Muscle of leg (tissue), 11 donors: Measurements from ENCODE around the gene TRIM39. TPM values are rescaled to one million over a fixed set of nuclear protein-coding genes. Genes with fewer than 3 reads are reported as not detected.

Source experiments
- DNase-seq: peaks from one replicate; pipeline ENCODE4 v3.0.0; 2013
- H3K27ac ChIP-seq: one replicate; pipeline ENCODE4 v1.5.1; 2013; ENCODE audit warnings: mild to moderate bottlenecking, low read length, control low read depth
- H3K27me3 ChIP-seq: one replicate; pipeline ENCODE4 v1.6.1; 2013; ENCODE audit warnings: low read length; ENCODE audit not compliant: control insufficient read depth, insufficient read depth
- H3K36me3 ChIP-seq: one replicate; pipeline ENCODE4 v1.6.1; 2013; ENCODE audit warnings: low read length; ENCODE audit not compliant: control insufficient read depth, insufficient read depth
- H3K4me1 ChIP-seq: one replicate; pipeline ENCODE4 v1.6.1; 2013; ENCODE audit warnings: low read length; ENCODE audit not compliant: control insufficient read depth, insufficient read depth
- H3K4me3 ChIP-seq: one replicate; pipeline ENCODE4 v1.5.1; 2013; ENCODE audit warnings: low read length, control low read depth
- H3K9me3 ChIP-seq: replicated peaks from 2 replicates; pipeline ENCODE4 v1.6.1; 2013; ENCODE audit warnings: low read depth, low read length; ENCODE audit not compliant: control insufficient read depth
- WGBS: methylation state at CpG from one replicate; pipeline ENCODE4 v1.1.5; 2013; ENCODE audit warnings: missing lambda C conversion rate; ENCODE audit not compliant: insufficient coverage; 5-methylcytosine and 5-hydroxymethylcytosine counted together
- polyA plus RNA-seq, 8 donors: library from polyadenylated mRNA; unstranded; fragments of 120-200 nt; gene quantifications; one replicate each; pipeline versions ENCODE4 v1.2.1 to v1.2.3, GENCODE V29; 2013; ENCODE audit warnings: inconsistent platforms in 1 of 8, low replicate concordance in 1 of 8; ENCODE audit not compliant: insufficient read length in 8 of 8, insufficient read depth in 1 of 8
- total RNA-seq: library from RNA; stranded (reverse); fragments of 120-200 nt; gene quantifications from one replicate; pipeline ENCODE4 v1.2.4, GENCODE V29; 2013

TRIM39 gene
- total and polyA plus RNA-seq, 9 donors: 6.5 to 8.7 (median 7.4) TPM

DNA sequence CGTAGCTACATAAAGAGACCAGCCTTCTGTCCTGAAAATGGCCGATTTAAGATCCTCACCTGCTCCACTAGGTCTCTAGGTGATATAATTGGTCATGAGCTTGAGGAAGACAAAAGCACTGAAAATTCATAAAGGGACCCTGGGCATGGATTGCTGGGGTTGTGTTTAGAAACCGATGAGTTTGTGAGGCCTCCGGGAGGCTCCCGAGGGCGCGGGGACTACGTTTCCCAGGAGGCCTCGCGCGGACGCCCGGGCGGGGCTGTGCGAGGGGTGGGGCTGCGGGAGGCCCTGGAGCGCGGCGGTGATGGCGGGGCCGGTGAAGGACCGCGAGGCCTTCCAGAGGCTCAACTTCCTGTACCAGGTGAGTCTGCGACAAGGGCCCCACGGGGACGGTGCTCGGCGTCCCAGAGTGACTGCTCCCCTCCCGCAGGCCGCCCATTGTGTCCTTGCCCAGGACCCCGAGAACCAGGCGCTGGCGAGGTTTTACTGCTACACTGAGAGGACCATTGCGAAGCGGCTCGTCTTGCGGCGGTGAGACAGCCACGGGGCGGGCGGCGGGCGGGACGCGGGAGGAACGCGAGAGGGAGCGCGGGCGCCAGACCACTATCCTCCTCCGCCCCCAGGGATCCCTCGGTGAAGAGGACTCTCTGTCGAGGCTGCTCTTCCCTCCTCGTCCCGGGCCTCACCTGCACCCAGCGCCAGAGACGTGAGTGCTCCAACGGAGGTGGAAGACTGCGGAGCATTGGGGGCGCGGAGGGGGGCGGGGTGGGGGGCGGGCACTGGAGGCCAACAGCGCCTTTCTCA, 18.3 kb downstream of the TRIM39 start, which contains the start of gene RPP21:
Gene RPP21, plus strand, starts transcription at position 289 of the 804 bp plus-strand sequence. Its CDS starts 16 bp downstream, at position 305.
- DNase-seq: peak; percentile 91
- peak within 1 kb of the TSS; percentile 88 for H3K27ac ChIP-seq
- H3K27me3 ChIP-seq: no peaks in the 10 kb centered on the region
- under 1% methylated on average over 46 of the region's 64 CpGs for WGBS
- H3K4me1 ChIP-seq: peaks cover 7% of the 10 kb centered on the region
- peak within 1 kb of the TSS; percentile 86 for H3K4me3 ChIP-seq
- H3K9me3 ChIP-seq: no peaks in the 10 kb centered on the region
- H3K36me3 ChIP-seq: peaks cover 24% of the 10 kb centered on the region

DNA sequence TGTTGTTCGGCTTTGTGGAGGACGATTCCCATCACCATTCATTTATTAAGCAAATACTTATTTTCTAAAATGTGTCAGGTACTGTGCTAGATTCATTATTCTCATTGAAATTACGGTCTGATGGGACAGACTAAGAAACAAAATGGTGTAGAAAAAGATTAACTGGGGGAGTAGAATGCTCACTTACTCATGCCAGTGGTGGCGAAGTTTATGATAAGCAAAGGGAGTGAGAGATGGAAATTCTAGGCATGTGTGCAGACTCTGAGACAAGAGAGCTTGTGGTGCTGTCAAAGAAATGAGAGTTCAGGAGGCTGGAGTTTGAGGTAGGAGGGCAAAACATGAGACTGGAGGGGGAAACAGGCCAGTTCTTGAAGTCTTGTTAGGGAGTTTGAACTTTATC, 19.1 kb downstream of the TRIM39 start:
- Histone ChIP-seq H3K27ac (no peak overlapping the region), H3K9me3 (no peaks in the 10 kb centered on the region), H3K36me3 (peaks cover 21% of the 10 kb centered on the region), H3K27me3 (no peaks in the 10 kb centered on the region), H3K4me3 (peak overlapping the region; percentile 86), H3K4me1 (peaks cover 7% of the 10 kb centered on the region)
- 78% methylated on average over 2 of the region's 4 CpGs for WGBS
- DNase-seq: no peak

DNA sequence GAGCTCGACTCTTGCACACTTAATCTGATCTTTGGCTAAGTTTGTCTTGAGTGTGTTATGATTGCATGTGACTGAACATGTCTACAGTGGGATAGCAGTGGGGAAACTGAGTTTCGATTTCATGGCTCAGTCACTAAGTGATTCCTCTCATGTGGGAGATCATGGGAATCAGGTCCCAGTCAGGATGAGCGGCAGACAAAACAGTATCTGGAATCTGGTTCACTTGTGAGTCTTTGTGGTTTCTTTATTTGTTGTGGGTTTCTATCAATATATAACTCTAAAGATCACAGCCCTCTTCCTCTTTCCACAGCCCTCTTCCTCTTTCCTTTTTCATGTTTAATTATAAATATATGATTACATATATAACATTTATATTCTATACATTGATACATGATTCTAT, 22.2 kb downstream of the TRIM39 start:
- 100% methylated on average over 1 of the region's 3 CpGs for WGBS

DNA sequence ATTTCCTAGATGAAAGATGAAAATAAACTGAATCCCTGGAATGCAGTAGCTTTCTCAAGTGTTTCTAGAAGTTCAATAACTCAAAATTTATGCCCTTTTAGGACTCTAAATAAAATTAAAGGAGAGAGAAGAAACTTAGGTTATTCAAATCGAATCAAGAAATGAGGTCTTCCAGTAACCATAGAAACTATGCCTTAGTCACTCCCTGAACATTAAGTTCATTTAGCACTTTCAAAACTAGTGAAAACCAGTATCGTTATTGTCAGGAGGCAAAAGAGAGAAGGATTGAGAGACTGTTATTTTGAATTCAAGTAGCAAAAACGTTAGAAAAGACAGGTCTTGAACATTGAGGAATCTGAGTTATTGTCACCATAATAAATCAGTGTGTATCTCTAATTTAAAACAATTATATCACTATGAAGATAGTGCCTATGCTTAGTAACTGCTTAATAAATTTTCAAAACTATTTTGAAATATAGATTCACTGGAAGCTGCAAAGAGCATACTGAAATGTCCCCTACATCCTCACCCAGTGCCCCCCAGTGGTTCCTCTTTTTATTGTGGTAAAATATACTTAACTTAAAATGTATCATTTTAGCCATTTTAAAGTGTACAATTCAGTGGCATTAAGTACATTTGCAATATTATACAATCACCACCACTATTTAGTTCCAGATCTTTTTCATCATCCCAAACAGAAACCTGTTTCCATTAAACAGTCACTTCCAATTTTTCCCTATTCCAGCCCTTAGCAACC, 22.9 kb downstream of the TRIM39 start:
- WGBS: no CpG with 5 or more reads among the region's 3 CpGs
- Histone ChIP-seq H3K27ac (no peak overlapping the region), H3K4me1 (peaks cover 7% of the 10 kb centered on the region), H3K9me3 (no peaks in the 10 kb centered on the region), H3K36me3 (peaks cover 10% of the 10 kb centered on the region), H3K27me3 (no peaks in the 10 kb centered on the region), H3K4me3 (no peak overlapping the region)
- DNase-seq: no peak

More for the DNA sequence above, 22.2 kb downstream of the TRIM39 start:
- DNase-seq: no peak
- peaks cover 10% of the 10 kb centered on the region for H3K36me3 ChIP-seq
- H3K4me3 ChIP-seq: no peak overlapping the region
- H3K27ac ChIP-seq: no peak overlapping the region
- no peaks in the 10 kb centered on the region for H3K27me3 ChIP-seq
- H3K4me1 ChIP-seq: peaks cover 7% of the 10 kb centered on the region
- H3K9me3 ChIP-seq: no peaks in the 10 kb centered on the region

DNA sequence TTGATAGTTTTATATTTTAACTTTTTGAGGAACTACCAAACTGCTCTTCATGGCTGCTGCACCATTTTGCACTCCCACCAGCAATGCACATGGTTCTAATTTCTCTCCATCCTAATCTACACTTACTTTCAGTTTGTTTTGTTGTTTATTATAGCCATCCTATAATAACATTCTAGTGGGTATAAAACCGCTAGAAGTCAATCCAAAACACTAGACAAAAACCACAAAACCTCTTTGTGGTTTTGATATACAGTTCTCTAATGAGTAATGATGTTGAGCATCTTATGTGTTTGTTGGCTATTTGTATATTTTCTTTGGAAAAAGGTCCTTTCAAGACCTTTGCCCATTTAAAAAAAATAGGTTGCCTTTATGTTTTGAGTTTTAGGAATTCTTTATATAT, 23.8 kb downstream of the TRIM39 start:
- WGBS: no CpG with 5 or more reads among the region's 1 CpG
- peaks cover 10% of the 10 kb centered on the region for H3K36me3 ChIP-seq
- peaks cover 7% of the 10 kb centered on the region for H3K4me1 ChIP-seq
- DNase-seq: no peak
- H3K4me3 ChIP-seq: no peak overlapping the region
- H3K9me3 ChIP-seq: no peaks in the 10 kb centered on the region
- H3K27ac ChIP-seq: no peak overlapping the region
- H3K27me3 ChIP-seq: peaks cover 4% of the 10 kb centered on the region

DNA sequence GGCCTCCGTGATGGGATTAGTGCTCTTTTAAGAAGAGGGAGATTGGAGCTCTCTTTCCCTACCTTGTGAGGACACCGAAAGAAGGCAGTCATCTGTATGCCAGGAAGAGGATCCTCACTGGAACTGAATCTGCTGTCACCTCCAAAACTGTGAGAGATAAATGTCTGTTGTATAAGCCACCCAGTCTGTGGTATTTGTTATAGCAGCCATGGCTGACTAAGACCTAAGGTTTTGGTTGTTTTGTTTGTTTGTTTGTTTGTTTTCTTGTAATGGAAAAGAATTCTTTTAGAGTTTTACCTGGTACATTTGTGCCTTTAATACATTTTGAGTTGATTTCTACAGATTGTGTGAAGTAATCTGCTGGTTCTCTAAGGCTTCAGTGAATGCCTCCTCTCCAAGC, 25.8 kb downstream of the TRIM39 start:
- H3K36me3 ChIP-seq: no peaks in the 10 kb centered on the region
- no peak for DNase-seq
- H3K27ac ChIP-seq: no peak overlapping the region
- H3K4me3 ChIP-seq: no peak overlapping the region
- no peaks in the 10 kb centered on the region for H3K4me1 ChIP-seq
- H3K27me3 ChIP-seq: peaks cover 16% of the 10 kb centered on the region
- 57% methylated on average over 1 of the region's 2 CpGs for WGBS
- H3K9me3 ChIP-seq: no peaks in the 10 kb centered on the region

DNA sequence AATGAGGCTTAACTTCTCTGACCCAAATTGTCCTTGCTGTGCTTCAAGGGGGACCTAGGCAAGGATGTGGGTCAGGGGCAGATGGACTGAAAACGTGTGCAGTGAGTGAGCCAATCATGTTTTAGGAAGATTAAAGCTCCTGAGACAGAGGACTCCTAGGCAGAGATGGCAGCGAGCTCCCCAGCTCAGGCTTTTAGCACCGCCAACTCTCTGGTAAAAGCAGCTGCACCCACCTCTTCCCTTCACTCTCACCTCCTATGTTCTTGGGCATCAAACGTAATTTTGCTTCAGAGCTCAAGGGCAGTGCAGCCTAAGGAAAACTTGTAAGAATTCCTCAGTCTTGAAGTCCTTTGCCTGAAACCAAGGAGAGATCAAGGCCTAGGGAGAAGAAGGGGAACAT, 28.6 kb downstream of the TRIM39 start:
- H3K36me3 ChIP-seq: no peaks in the 10 kb centered on the region
- no peak overlapping the region for H3K4me3 ChIP-seq
- peaks cover 6% of the 10 kb centered on the region for H3K4me1 ChIP-seq
- no peak overlapping the region for H3K27ac ChIP-seq
- H3K9me3 ChIP-seq: no peaks in the 10 kb centered on the region
- WGBS: 57% methylated on average over 3 of the region's 4 CpGs
- peaks cover 36% of the 10 kb centered on the region for H3K27me3 ChIP-seq
- no peak for DNase-seq

DNA sequence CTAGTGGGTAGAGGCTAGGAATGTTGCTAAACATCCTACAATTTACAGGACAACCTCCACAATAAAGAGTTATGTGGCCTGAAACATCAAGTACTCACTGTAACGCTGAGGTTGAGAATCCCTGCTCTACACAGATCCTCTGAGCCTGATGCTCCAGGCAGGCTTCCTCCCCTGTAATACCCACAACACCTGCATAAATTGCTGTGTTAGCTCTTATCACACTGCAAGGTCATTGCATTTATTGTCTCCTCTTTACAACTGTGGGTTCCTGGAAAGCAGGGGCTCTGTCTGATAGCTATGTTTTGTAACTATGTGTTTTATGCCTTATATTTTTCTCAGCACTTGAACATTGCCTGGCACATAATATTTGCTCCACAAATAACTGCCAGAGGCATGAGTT, 29.8 kb downstream of the TRIM39 start:
- no peak overlapping the region for H3K27ac ChIP-seq
- H3K36me3 ChIP-seq: no peaks in the 10 kb centered on the region
- H3K4me1 ChIP-seq: peaks cover 6% of the 10 kb centered on the region
- no peak for DNase-seq
- 71% methylated on average over 1 of the region's 1 CpG for WGBS
- H3K27me3 ChIP-seq: peaks cover 39% of the 10 kb centered on the region
- no peak overlapping the region for H3K4me3 ChIP-seq
- no peaks in the 10 kb centered on the region for H3K9me3 ChIP-seq

DNA sequence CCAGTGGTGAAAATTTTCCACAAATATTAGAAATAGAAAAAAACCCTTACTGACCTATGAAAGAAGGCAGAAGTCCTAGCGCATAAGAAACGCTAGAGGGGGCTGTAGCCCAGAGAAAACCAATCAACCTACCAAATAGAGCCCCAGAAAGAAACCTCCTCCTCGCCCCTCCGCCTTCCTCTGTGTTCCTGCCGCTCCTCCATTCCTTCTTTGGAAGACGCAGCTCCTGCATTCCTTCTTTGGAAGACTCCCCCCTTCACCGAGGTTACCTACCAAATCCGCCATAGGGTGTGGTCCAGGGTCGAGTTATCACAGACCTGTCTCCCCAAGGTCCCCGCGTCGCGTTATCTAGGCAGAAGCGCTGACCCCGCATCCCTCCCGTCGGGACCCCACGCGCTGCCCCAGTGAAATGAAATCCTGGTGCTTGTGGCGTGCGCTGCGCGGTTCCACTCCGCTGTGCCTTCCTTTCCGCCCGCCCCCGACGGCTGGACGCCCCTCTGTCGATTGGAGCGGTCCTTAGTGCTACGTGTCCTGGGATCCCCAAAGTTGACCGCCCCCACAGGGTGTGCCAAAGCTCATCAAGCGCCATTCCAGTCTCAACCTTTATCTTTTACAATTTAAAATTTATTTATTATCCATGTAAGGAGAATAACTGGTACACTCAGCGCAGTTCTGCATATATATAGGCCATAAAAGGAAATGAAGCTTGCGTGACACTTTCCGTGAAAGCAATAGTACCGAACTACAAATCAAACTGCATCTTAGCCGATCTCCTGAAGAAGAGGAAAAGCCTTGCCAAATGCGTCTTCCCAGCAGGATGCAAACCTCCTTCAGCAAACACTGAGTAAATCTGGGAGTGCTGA, 31.2 kb downstream of the TRIM39 start:
- no peak overlapping the region for H3K27ac ChIP-seq
- H3K4me1 ChIP-seq: peaks cover 6% of the 10 kb centered on the region
- H3K36me3 ChIP-seq: no peaks in the 10 kb centered on the region
- WGBS: under 1% methylated on average over 32 of the region's 40 CpGs
- peak; percentile 70 for DNase-seq
- peaks cover 42% of the 10 kb centered on the region for H3K27me3 ChIP-seq
- H3K4me3 ChIP-seq: peak overlapping the region; percentile 6
- H3K9me3 ChIP-seq: no peaks in the 10 kb centered on the region
